Stimulated activated CD8-positive, alpha-beta memory T cell treated with anti-CD3 and anti-CD28 coated beads, Interleukin-15, amount 100 ng/mL, for 48 hours (primary cell): ENCODE results near the gene SPR.

ENCODE experiments used
- DNase-seq, 2 donors: peaks; one replicate each; pipeline ENCODE4 v3.0.0-alpha.2; 2020; ENCODE audit warnings: low read depth in 2 of 2

SPR gene

DNA sequence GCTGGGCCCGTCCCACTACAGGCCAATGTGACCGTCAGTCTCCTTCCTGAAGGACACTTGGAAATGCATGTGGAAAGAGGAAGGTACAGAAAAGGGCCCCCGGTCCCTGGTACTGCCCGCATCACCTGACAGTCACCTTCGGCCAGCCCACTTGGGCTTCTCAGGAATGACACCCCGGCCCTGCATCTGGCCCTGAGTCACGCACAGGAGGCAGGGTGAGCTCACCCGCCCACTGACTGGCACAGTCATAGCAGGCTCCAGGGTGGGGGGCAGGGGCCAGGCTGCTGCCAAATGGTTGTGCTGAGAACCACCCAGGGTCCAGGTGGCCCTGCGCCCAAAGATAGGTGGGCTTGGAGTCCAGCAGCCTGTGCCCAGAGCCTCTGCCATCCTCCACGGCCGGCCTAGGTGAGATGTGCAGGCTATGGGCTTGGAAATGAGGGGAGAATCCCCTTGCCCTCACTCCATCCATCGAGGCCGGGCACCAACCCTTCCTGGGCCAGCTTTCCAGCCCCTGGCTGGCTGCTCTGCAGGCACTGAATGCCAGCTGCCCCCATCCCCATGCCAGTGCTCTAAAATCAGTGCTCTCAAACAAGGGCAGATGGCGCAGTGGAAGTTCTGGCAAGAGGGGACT lies 44.2 kb downstream of the SPR start:
- DNase-seq, result peak in 1 of 2 donors; percentile 56

DNA sequence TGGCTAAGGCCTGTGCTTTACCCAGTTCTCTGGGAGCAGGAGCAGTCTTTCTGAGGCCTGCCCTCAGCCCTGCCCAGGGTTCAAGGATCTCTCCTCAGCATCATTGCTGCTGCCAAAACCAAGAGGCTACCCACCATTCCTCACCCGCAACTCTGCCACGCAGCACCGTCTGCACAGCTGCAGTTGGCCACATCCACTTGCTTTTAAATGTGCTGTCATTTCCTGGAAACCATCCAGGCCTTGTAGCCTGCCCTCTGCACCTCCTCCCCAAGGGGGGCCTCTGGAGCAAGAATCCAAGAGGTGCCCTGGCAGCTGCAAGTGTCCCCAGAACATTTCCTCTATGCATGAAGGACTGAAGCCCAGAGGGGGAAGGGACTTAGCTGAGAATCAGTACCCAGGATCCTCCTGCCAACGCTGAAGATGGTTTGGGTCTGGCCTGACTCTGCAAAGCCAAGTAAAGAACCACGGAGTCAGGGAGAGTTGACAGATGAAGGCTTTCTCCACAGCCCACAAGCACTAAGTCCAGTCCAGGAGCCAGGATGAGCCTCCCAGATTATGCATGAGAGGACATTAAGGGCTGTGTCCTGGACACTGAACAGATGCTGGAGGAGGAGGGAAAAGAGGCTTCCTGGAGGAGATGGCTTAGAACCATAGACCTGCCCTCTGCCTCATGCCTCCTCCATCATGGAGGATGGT lies 45.0 kb downstream of the SPR start:
- DNase-seq, result no peak

DNA sequence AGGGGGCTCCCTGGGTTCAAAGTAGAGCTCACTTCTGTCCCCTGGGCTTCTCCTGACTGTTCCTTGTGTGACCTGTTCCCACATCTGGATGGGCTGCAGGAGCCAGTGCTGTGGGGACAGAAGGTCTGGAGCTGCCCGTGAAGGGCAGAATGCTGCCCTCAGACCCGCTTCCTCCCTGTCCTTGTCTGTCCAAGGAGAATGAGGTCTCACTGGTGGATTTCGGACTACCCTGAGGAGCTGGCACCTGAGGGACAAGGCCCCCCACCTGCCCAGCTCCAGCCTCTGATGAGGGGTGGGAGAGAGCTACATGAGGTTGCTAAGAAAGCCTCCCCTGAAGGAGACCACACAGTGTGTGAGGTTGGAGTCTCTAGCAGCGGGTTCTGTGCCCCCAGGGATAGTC lies 45.6 kb downstream of the SPR start:
- no peak for DNase-seq

DNA sequence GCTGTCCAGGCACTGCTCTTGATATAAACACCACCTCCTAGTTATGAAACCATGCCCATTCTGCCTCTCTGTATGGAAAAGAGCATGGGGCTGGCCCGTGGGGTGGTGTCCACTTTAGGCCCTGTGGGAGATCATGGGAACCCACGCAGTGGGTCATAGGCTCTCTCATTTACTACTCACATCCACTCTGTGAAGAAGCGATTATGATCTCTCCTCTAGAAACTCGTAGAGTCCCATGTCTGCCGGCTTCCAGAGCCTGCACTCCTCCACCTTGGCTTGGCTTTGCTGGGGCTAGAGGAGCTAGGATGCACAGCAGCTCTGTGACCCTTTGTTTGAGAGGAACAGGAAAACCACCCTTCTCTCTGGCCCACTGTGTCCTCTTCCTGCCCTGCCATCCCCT lies 46.0 kb downstream of the SPR start:
- DNase-seq, result no peak

DNA sequence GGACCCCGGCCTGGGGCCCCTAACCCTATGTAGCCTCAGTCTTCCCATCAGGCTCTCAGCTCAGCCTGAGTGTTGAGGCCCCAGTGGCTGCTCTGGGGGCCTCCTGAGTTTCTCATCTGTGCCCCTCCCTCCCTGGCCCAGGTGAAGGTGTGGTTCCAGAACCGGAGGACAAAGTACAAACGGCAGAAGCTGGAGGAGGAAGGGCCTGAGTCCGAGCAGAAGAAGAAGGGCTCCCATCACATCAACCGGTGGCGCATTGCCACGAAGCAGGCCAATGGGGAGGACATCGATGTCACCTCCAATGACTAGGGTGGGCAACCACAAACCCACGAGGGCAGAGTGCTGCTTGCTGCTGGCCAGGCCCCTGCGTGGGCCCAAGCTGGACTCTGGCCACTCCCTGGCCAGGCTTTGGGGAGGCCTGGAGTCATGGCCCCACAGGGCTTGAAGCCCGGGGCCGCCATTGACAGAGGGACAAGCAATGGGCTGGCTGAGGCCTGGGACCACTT lies 46.5 kb downstream of the SPR start:
- DNase-seq, result no peak

DNA sequence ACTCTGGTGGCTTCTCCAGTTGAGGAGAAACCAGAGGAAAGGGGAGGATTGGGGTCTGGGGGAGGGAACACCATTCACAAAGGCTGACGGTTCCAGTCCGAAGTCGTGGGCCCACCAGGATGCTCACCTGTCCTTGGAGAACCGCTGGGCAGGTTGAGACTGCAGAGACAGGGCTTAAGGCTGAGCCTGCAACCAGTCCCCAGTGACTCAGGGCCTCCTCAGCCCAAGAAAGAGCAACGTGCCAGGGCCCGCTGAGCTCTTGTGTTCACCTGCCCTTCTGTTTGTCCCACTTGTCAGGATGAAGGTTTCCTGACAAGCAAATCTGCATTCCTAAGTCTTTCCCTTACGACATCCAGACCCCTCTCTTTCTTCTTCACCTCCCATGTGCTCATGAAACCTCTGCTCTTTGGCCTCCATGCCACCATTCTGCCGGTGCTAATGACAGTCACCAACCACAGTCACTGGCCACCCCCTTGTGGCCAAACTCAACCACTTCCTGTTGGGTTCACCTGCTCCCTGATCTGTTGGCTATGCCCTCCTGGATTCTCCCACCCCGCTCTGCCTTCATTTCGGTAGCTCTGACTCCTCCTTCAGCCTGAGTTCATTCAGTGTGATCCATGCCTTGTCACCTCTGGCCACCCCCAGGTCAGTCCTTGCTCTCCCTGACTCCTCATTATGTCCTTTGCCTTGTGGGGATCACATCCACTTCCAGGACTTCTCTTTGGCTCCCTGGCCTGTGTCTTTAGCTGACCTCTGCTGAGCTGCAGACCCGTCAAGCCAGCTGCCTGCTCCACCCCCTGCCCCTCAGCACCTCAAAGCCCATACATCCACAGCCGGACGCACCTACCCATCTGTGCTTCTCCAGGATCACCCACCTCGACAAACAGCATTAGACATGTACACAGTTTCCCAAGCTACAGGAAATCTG lies 47.7 kb downstream of the SPR start:
- DNase-seq, result no peak

DNA sequence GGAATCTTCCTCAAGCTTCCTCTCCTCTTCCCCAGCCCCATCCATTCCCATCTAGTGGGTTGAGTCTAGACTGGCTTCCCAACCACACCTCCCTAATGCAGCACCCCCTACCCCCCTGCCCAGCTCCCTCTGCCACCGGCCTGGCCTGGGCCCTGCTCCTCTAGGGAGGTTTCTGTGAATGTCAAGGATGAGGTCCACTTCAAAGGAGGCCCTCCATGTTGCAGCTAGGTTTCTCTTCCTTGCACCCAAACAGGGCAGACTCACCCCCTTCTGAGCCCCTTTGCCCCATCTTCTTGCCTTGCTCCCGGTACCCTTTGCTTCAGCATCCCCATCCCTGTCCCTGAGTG lies 48.4 kb downstream of the SPR start:
- no peak for DNase-seq

DNA sequence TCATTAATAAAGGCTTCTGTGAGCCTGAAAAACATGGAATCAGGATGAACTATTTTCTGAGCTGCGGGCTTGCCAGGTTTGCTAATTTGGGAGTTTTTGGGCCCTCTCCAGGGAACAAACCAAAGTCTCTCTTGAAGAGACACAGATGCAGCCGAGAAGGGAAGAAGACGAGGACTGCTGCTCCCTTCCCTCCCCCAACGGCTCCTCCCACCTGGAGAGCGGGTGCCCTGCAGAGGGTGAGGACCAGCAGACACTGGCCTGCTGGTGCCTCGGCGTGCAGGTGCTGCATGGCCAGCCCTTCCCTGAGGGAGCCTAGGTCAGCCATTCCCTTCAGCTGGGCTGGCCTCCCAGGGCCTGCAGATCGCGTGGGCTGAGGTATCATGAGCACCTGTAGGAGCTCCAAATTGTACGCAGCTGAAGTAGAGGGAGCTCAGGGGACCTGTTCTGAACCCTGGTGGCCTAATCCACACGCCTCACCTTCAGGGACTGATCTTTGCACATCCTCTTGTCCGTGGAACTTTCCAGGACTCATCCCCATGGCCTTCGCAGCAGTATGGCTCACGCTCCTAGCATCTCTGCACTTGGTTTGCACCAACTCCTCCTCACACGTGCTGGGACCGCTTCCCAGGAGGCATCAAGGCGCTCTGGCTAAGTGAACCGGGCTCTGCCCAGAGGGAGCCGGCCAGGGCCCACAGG lies 49.6 kb downstream of the SPR start:
- DNase-seq, result no peak

DNA sequence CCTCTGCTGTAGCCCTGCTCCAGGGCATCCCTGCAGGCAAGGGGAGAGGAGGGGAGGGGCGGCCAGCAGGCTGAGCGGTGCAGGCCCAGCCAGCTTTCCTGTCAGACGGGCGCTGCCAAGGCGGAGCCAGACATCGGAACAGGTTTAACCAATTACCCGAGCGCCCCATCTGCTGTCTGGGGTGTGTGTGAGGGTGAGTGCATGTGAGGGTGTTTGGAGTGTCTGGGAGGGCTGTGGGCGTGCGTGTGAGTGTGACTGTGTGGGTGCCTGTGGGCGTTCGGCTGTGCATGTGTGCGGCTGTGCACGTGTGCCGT lies 50.1 kb downstream of the SPR start:
- DNase-seq, result no peak

DNA sequence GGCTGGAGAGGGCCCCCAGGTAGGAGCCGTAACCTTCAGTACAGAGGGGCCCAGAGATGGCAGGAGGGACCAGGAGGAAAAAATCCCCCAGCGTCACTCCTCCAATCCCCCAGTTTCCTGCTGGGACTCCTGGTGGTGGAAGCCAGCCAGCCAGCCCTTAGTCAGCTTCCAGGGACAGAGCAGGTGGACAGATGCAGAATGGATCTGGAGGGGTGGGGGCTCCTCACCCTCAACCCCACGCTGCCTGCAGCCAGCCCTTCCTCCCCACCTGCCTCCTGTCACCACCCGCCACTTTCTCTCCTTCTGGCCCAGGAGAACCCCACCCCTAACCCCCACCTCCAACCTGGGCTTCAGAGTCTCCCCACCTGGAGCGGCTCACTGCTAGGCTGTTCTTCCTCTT lies 51.2 kb downstream of the SPR start:
- no peak for DNase-seq

DNA sequence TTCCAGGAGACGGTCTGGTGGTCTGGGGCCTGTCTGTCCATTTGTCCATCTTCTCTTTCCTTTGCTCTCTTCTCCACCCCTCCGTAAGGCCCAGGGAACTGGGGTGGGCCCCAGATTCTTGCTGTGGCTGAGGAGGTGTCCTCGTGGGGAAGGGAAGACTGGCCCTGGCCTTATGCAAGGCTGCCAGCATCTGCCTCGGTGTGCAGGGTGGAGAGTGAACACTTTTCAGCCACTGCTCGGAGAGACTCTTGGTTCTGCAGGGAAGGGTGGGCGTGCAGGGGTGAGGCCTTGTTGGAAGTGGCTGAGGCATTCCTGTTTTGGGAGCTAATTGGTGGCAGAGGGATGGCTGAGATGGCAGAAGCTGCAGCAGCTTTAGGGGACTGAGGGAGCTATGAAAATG lies 53.2 kb downstream of the SPR start:
- DNase-seq, result no peak

DNA sequence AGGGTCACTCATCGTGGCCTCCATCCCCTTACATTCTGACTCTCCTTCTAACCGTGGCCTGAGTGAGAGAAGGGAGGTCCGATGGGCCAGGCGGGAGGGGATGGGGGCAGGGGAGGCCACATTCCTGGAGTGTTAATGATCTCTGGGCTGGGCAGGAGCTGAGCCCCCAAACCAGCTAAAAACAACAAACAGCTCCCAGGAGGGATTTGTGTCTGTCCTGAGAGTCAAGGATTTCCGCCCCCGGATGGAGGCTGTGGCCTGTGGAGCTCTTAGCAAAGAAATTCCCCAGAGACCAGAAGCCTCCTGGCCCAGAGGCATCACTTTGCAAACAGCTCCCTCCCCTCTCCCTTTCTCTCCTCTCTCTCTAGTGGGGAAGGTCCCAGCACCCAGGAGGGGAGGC lies 53.6 kb downstream of the SPR start:
- no peak for DNase-seq
